ENCODE data around the gene SLC34A3. TPM values are rescaled to one million over a fixed set of nuclear protein-coding genes. Genes with fewer than 3 reads are reported as not detected.

Gene SLC34A3
- total and polyA plus RNA-seq, 2 of the 8 experiments (the other 6 are each of a cell fraction or from before 2014, with no cell fraction given) = 0.08 TPM; not detected in 1

DNA sequence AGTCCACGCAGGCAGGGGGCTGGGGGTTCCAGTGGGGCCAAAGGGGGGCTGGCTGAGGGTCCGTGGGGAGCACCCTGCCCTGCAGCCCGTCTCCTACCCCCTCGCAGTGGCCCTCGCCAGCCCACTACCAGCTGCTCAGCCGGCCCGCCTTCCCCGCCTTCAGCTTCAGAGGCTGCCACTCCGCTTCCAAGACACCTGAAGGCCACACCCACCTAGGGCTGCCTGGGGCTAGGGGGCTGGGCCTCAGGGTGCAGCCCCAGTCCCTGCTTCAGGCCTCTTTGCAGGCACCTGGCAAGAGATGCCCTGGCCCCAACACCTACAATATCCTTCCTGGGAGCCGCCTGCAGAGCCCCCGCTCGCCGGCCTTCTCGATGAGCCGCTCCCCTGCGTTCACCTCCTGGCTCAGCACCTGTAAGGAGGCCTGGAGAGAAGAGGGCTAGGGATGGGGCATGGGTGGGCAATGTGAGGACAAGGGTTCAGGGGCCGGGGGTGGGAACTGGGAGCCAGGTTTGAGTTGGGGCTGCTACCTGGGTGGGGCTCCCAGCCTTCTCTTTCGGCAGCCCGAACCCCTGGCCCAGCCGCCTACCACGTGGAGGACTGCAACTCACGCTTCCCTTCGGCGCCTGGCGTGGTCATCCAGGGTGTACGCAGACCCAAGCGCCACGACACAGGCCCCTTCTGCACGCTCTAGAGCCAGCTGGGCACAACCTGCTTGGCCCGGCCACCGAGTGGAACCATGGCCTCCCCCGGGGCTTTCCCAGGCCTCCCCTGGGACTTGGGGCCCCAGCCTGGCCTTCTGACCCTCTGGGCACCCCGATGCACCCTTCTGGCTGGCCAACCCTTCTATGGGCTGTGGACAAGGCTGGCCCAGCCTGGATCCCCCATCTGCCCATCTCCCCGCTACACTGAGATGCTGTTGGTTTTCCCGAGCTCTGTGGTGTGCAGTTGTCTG lies 22.1 kb downstream of the SLC34A3 start (continued):
- TF ChIP-seq CHD7 (IDR thresholded peaks at IDR 0.05; ENCODE audit: insufficient replicate concordance, low read length) (no peak), E2F6 (IDR thresholded peaks at IDR 0.05) (0 out of 2 replicates have a peak, but pooled peaks have one; percentile 34), TCF12 (IDR thresholded peaks at IDR 0.05; ENCODE audit: low read depth, low read length) (no peak), FOSL1 (IDR thresholded peaks at IDR 0.05; ENCODE audit: insufficient read depth, low read depth, low read length) (no peak)

Data from H1 (cell line).